Medulla oblongata (tissue), 1 donor: Measurements from ENCODE around the gene RAB7B.

Experiments used
- DNase-seq: peaks from one replicate; pipeline ENCODE4 v3.0.0-alpha.2; 2015; ENCODE audit errors: extremely low spot score

The RAB7B gene

DNA sequence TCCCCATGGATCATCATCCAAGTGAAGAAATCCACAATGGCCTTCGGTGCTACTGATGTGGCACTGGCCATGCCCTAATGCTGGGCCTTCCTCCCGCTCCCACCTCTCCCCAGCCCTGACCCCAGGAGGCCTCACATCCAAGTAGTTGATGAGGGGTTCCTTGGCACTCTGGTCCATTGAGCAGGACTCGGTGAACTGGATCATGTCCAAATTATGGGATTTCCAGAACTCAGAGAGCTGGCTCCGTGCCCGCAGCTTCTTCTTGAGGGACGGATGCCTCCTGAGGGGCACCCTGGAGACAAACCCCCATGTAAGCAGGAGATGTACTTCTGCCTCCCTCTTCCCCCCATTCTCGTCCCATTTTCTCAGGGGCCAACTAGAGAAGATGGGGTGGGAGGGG lies 19.6 kb upstream of the RAB7B start:
- DNase-seq: no peak

DNA sequence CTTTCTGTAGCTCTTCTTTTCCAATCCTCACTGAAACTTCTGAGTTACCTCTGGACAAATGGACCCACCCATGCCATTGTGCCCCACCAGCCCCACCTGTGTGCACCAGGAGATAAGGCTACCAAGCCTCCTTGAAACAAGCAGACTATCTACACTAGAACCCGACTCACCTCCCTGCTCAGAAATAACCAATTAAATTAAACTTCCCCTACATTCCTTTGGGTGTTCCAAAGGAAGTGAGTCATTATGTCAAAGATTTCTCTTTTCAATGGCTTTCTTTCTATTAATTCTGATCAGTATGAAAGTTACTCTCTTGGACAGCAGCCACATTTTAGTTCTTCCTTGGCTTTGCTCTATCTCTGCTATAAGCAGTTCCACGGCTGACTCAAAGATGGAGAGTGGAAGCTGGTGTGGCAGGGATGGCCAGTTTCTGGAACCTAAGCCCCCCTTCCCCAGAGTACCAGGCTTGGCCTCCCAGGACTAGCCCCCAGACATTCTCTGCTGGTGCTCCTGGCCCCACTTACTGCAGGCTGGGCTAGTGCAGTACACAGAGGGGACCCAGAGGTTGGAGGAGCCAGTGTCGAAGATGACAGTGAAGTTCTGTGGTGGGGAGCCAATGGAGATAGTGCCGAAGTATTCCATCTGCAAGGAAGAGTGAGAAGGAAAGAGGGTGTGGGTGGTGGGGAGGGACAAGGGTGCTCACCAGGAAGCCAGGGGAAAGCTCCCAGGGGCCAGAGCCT lies 18.6 kb upstream of the RAB7B start:
- no peak for DNase-seq

DNA sequence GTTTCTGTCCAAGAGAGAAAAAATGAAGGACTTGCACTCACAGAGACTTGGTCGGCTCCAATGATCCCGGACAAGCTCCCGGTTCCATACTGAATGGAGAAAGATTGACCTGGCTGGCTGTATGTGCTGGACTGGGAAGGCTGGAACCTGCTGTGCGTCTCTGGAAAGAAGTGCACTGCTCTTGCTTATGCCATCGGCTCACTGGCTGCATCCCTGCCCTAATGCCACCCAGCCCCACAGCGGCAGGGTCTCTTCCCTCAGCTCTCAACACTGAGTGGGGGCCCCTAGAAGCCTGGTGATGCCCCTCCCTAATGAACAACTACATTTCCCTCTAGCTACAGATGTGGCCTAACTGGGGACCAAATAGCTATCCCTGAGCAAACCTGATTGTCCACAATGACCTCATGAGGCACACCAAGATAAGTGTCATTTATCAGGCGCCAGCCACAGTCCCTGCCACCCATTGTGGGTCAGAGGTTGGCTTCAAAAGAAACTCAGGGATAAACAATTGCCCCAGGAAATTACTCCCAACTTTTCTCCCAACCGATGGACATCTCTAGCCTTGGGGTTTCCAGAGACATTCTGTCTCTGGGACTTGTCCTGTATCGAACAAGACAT lies 17.9 kb upstream of the RAB7B start:
- DNase-seq: no peak

DNA sequence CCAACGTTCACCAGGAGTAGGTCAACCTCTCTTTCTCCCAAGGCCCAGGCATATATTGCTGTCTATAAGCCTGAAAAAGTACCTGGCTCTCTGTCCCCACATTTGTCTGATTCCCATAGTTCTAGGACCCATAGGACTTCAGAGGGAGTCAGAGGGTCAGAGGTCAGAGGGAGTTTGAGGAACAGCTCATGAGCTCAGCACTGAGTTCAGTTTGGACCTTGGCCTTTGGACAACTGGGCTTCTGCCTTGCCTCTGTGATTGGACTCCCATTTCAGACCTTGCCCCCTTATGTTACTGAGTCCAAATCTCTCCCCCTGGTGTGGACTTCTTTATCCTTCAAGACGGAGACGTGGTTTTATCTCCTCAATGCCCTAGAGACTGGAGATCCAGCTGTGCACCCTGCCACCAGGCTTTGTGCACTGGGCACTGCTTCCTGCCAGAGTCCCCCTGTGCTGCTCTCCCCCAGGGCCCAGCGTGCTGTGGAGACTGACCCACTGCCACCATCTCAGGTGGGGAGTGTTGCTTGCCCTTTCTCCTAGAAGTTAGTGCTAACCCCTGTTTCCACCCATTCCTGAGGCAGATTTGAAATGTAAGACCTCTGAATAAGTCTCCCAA lies 17.3 kb upstream of the RAB7B start:
- no peak for DNase-seq

DNA sequence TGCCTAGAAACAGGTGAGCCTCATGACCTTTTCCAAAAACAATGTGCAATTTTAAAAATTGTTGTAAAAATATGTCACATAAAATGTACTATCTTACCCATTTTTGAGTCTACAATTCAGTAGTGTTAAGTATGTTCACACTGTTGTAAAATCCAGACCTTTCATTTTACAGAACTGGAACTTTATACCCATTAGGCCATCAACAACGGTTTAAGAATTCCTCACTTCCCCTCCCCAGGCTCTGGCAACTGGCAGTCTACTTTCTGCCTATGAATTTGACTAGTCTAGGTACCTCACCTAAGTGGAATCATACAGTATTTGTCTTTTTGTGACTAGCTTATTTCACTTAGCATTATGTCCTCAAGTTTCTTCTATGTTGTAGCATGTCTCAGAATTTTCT lies 11.9 kb upstream of the RAB7B start:
- no peak for DNase-seq

DNA sequence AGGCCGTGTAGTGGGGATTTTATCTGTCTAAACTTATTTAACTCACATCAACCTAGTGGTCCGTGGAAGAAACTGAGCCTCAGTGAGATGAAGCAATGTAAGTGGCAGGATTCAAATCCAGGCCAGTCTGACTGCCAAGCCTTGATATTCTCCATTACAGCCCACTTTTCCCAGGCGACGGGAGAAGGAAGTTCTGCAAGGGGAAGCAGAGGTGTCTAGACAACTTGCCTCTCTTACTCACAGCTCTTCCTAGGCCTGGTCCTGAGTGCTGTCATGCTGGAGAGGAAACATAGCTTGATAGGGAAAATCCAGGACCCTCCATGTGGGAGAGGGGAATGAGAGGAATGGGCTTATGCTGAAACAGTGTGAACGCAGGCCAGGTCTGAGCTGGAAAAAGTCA lies 11.4 kb upstream of the RAB7B start:
- no peak for DNase-seq

DNA sequence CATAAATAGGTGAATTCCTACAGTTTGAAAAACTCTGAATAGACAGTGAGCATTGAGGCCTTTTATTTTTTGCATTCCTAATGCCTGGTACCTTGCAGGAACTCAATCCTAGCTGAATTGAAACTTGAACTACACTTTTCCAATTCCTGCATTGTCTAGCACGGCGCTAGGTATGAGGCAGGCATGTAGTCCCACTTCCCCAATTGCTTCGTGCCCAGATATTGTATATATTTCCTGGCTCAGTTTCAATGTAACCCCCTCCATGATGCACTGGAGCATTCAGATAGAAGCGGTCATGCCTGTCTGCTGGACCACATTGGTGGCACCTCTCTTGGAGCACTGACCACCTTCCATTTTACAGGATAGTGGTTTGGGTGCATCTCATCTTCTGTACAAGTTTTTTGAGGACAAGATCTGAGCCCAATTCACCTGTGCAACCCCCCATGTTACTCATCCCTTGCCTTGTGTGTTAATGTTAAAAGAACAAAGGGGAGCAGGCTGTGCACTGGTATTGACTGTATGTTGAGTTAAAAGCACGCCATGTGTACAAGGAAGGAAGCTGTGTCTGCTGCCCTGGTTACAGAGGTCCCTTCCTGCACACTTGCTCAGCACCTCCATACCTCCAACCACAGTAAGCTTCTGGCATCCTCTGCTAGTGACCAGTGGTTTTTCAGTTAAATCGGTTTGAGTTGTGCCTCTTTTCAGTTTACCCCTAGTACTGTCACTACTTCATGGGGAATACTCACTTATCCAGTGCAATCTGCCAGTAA lies 10.0 kb upstream of the RAB7B start:
- DNase-seq: no peak

DNA sequence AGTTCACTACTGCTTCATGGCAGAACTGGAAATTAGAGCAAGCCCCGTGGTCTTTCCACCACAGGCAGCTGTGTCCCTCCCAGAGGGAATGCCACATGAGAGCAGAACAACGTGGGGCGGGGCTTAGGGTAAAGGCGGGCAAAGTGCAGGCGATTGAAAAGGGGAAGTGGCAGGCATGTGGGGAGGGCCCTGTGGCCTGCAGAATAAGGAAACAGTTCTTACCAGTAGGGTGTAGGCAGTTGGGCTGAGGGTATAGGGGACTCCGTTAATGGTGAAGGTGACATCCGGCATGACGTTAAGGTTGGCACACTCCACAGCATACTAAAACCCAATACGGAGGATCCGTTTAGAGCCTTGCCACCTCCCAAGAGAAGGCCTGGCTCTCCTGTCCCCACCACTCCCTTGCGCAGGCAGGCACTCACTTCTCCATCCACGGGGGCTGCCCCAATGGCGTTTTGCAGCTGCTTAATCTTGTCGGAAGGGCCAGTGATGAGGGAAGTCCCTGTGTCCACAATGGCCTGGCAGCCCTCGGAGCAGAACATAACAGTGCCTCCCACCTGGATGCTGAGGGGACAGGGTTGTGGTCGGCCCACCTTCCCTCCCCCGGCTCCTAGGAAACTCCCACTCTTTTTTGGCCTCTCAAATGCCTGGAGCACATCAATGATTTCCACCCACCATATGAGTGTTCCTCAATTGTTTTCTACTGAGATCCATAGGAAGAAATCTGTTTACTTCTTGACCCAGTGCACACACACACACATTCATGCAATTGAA lies 9.1 kb upstream of the RAB7B start:
- peak; percentile 88 for DNase-seq

DNA sequence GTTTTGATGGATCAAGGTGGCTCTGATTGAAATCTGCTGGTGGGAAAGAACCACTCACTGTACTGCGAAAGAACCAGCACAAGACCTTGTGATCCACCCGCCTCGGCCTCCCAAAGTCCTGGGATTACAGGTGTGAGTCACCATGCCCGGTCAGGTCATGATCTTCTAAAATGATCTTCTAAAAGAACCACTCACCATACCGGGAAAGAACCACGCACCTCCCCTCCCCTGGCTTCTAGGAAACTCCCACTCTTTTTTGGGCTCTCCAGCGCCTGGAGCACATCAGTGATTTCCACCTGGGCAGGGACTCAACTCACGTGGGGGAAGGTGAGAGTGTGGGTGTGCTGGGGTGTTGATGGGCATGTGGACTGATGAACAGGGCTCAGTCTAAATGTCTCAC lies 7.9 kb upstream of the RAB7B start:
- no peak for DNase-seq

DNA sequence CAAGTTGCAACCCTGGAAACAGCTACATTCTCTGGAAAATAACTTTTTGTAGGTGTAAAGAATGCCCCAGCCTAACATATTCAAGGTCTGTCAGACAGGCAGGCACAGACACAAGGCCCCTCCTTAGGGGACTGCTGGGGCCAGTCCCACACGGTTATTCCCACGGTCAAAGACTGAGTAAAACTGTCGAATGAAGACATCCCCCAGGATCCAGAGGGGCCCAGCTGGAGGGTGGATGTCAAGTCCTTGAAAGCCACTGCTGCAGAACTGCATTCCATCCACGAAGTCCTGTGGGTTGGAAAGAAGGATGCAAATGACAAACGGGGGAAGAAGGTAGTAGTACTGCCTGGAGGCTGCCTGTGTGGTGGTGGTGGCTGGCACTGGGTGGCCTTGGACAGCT lies 6.9 kb upstream of the RAB7B start:
- DNase-seq: no peak

DNA sequence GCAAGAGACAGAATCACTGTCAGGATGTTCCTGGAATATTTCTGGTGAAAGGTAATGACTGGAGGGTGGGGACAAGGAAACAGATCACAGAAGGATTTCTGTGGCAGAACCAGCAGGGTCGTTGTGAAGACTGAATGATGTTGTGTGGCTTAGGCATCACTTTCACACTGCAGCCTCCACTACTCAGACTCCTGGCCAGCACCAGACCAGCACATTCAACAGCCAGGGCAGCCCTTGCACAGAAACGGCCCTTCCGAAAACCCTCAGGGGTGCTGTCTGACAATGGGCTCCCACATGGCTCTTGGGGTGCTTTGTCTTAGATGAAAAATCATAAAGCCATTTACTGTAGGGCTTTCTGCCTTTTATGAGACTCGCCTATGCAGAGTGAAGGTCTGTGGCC lies 3.8 kb upstream of the RAB7B start:
- no peak for DNase-seq

DNA sequence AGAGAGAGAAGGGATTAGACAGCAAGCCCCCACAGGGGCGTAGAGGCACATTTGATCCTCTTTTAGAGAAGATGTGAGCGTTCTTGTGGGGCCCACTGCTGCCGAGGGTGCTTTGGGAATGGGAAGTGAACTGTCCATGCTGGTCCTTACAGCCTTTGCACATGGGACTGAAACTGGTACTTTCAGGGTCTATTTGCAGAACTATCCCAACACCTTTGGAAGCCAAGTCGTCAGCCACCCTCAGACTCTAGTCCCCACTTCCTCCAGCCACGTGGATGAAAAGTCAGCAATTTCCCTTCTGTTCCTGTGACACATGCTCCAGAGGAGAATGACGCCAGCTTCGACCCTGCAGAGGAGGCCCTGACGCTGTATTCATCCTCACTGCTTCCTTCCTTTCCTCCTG lies 2.6 kb upstream of the RAB7B start:
- peak; percentile 58 for DNase-seq

DNA sequence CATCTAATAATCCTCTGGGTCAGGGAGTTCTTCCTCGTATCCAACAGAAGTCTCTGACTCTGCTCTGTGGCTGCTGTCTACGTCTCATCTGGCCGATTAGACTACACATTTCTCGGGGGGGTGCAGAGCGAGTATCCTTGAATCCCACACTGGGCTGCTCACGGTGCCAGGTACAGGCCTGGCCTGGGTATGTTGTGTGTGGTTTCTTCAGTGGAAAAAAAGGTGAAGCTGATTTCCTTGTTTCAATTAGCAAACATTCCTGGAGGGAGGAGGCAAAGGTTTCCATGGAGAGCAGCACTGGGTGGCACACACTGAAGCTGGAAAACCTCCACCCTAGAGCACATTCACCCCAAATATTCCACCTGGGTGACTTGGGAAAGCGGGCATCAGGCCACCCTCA lies 2.0 kb upstream of the RAB7B start:
- no peak for DNase-seq

DNA sequence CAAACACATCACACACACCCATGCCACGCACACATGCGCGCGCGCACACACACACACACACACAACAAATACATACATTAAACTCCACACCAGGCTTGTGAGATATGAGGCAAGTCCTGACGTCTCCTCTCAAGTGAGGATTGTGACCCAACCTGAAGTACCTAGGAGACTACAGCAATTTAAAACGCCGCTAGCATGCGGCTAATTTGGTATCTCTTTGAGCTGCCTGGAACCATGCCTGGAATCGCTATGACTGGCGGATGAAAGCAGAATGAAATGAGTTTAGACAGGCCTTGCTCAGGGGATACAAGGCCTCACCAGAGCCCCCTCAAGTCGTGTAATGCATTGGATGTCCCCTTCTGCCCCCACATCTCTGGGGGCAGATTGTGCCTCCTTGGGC lies 1.6 kb upstream of the RAB7B start:
- no peak for DNase-seq

DNA sequence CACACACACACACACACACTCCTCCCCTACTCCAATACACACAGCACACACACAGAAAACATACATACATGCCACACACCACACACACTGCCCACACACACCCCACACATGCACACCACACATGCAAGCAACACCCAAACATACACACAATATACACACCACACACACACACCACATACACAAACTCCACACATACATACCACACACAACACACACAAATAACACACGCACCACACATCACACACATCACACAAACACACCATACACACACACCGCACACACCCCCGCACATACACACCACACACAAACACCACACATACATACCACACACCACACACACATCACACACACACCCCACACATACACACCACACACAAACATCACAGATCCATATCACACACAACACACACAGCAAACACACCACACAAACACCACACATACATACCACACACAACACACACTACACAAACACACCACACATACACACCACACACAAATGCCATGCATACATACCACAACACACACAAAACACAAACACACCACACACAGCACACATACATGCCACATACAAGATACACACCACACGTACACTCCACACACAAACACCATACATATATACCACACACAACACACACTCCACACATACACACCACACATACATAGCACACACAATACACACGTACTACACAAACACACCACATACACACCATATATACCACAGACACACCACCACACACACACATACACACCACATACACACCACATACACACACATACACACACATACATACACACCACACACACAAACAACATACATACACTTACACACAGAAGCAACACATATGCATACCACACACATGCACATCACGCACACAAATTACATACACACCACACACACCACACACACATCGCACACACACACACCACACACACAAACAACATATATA lies 932 bp upstream of the RAB7B start:
- no peak for DNase-seq

DNA sequence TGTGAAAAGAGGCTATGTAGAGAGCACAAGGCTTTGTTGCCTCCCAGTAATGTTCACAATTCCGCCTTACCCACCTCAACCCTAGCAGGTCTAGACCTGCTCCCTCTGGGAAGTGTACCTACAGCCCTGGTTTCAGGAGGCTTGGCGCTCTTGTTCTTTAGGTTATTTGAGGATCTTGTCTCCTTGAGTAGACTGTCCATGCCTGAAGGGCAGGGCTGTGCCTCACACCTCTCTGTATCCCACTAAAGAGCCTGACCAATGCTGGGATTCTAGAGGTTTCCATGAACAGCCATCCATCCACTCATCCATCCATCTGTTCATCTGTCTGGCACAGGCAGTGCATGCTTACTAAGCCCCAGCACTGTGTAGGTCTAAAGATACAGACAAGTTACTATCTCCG lies 1.0 kb downstream of the RAB7B start:
- no peak for DNase-seq

DNA sequence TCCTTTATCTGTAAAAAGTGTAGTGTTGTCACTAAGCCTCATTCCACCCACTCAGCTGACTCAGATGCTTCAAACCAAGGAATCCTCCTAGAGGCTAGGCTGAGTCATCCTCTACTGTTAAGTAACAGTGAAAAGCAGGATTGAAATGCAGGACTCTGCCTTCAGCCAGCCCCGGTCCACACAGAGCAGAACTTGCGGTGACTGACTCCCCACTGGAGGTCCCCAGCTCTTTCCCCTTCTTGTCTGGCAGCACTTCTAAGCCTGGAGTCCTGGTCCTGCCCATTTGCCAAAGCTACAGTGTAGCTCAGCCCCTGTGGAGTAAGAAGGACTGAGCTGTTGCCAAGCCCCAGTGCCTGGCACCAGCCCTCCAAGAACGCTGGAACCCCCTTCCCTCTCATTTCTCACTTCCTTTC lies 1.7 kb downstream of the RAB7B start:
- DNase-seq: peak; percentile 51

DNA sequence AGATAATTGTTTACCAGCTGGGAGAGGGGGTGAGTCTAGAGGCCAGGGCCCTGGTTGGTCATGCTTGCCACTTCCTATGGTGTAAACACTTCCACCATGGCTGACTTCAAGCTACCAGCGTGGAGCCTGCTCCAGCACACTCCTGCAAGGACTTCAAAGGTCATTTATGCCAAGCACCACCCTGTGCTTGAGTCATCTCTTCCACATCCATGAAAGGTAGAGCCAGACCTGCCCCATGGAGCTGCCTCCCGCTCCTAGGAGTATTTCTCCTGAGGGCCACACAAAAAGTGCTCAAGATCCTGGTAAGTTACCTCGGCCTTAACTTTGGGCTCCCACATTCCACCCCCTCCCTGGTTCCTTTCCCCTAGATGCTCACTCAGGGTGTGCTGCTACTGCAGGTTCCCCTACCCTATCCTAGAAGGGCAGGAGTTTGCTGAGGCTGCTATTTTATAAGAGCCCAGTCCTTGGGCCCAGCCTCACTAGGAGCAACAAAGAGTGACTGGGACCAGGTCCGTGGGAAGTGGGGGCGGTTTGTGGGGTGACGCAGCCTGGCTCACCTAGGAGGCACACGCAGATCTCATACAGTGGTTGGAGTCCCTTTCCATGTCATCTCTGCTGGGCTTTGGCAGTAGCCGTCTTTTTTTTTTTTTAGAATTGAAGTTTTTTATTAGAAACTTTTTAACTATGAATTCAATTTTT lies 2.4 kb downstream of the RAB7B start:
- DNase-seq: no peak

DNA sequence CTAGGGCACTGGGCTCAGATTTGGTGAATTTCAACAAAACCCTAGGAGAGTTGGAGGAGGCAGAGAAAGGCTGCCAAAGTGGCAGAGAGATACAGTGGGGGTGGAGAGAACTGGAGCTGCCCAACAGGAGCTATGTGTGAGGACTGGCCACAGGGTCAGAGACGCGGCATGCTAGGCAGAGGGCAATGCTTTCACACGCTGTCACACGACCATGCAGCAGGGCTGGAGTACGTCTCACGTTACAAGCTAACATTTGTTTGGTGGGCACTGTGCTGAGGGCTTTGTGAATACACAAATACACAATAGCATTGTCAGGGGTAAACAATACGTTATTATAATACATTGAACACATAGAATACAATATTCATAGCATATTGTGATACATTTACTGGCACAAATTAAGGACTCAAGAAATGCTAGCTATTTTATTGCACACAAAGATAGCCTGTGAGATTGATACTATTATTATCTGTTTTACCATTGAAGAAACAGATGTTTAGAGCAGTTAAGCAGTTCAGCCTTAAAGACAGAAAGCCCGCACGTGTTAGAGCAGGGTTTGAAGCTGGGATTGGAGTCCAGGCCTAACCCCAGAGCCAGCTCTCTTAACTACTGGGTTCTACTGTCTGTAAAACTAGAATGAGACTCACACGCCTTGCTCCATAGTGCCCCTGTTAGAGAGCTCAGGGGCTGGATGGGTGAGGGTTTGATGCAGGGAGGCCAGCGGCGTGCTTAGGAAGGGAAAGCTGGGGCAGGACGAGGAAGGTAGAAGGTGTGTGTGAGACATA lies 4.5 kb downstream of the RAB7B start:
- peak; percentile 85 for DNase-seq
